Muscle layer of colon (tissue), 2 donors: ENCODE results near the gene INSYN2B.

Source experiments
- H3K27ac ChIP-seq: one replicate; pipeline ENCODE4 v1.7.0; 2013; ENCODE audit warnings: low read depth, mild to moderate bottlenecking, low read length, moderate library complexity
- H3K27me3 ChIP-seq, 2 donors: one replicate each; pipeline ENCODE4 v1.7.0; 2013; ENCODE audit warnings: low read length in 2 of 2, mild to moderate bottlenecking in 2 of 2; ENCODE audit not compliant: insufficient read depth in 2 of 2, control insufficient read depth in 1 of 2
- H3K36me3 ChIP-seq: one replicate; pipeline ENCODE4 v1.7.0; 2013; ENCODE audit warnings: mild to moderate bottlenecking, low read length; ENCODE audit not compliant: insufficient read depth
- H3K4me1 ChIP-seq: one replicate; pipeline ENCODE4 v1.7.0; 2013; ENCODE audit warnings: mild to moderate bottlenecking, low read length; ENCODE audit not compliant: insufficient read depth
- H3K4me3 ChIP-seq, 2 donors: one replicate each; pipeline ENCODE4 v1.7.0; 2013; ENCODE audit warnings: low read length in 2 of 2, low read depth in 1 of 2, mild to moderate bottlenecking in 1 of 2, moderate library complexity in 1 of 2
- H3K9ac ChIP-seq: one replicate; pipeline ENCODE4 v1.7.0; 2013; ENCODE audit warnings: low read length
- H3K9me3 ChIP-seq: one replicate; pipeline ENCODE4 v1.7.0; 2013; ENCODE audit warnings: mild to moderate bottlenecking, low read length
- donor health status: abdominal sarcoma.
- donor health status: Adenocarcinoma of cecum.

Gene INSYN2B

GRCh38 chr5:169923988-169924387 lies 56.3 kb downstream of the INSYN2B start:
- Histone ChIP-seq H3K4me3 (no peak overlapping the region), H3K9ac (no peak overlapping the region), H3K27ac (no peak overlapping the region), H3K9me3 (no peaks in the 10 kb centered on the region), H3K4me1 (no peaks in the 10 kb centered on the region), H3K36me3 (no peaks in the 10 kb centered on the region), H3K27me3 (no peaks in the 10 kb centered on the region)

- Histone ChIP-seq H3K4me1 (no peaks in the 10 kb centered on the region), H3K9ac (no peak overlapping the region), H3K9me3 (no peaks in the 10 kb centered on the region), H3K36me3 (no peaks in the 10 kb centered on the region), H3K4me3 (no peak overlapping the region), H3K27ac (no peak overlapping the region), H3K27me3 (no peaks in the 10 kb centered on the region)
These were observed 57.8 kb downstream of the INSYN2B start for GRCh38 chr5:169922474-169922873.

- Histone ChIP-seq H3K36me3 (no peaks in the 10 kb centered on the region), H3K9me3 (no peaks in the 10 kb centered on the region), H3K4me3 (no peak overlapping the region), H3K9ac (no peak overlapping the region), H3K27me3 (no peaks in the 10 kb centered on the region), H3K4me1 (no peaks in the 10 kb centered on the region), H3K27ac (no peak overlapping the region)
These were observed 58.3 kb downstream of the INSYN2B start for GRCh38 chr5:169921949-169922348.

- Histone ChIP-seq H3K36me3 (no peaks in the 10 kb centered on the region), H3K4me1 (no peaks in the 10 kb centered on the region), H3K27me3 (no peaks in the 10 kb centered on the region), H3K4me3 (no peak overlapping the region), H3K27ac (no peak overlapping the region), H3K9ac (no peak overlapping the region), H3K9me3 (no peaks in the 10 kb centered on the region)
These were observed 58.9 kb downstream of the INSYN2B start for GRCh38 chr5:169921384-169921783.

- Histone ChIP-seq H3K27ac (no peak overlapping the region), H3K4me3 (no peak overlapping the region), H3K4me1 (no peaks in the 10 kb centered on the region)
These were observed 59.8 kb downstream of the INSYN2B start for GRCh38 chr5:169920474-169920873.

GRCh38 chr5:169918228-169918627 lies 62.1 kb downstream of the INSYN2B start:
- H3K27ac ChIP-seq = no peak overlapping the region
- H3K4me1 ChIP-seq = no peaks in the 10 kb centered on the region
- no peaks in the 10 kb centered on the region for H3K27me3 ChIP-seq
- no peak overlapping the region for H3K4me3 ChIP-seq
- H3K36me3 ChIP-seq = no peaks in the 10 kb centered on the region
- H3K9ac ChIP-seq = no peak overlapping the region
- no peaks in the 10 kb centered on the region for H3K9me3 ChIP-seq

More at GRCh38 chr5:169920474-169920873, 59.8 kb downstream of the INSYN2B start:
- Histone ChIP-seq H3K9ac (no peak overlapping the region), H3K36me3 (no peaks in the 10 kb centered on the region), H3K9me3 (no peaks in the 10 kb centered on the region), H3K27me3 (no peaks in the 10 kb centered on the region)

GRCh38 chr5:169917500-169917899 lies 62.8 kb downstream of the INSYN2B start:
- Histone ChIP-seq H3K9ac (no peak overlapping the region), H3K27ac (no peak overlapping the region), H3K4me3 (no peak overlapping the region), H3K36me3 (no peaks in the 10 kb centered on the region), H3K27me3 (no peaks in the 10 kb centered on the region), H3K4me1 (no peaks in the 10 kb centered on the region), H3K9me3 (no peaks in the 10 kb centered on the region)

- Histone ChIP-seq H3K4me3 (no peak overlapping the region), H3K27me3 (no peaks in the 10 kb centered on the region), H3K9me3 (no peaks in the 10 kb centered on the region), H3K4me1 (no peaks in the 10 kb centered on the region), H3K9ac (no peak overlapping the region), H3K36me3 (no peaks in the 10 kb centered on the region), H3K27ac (no peak overlapping the region)
These were observed 65.5 kb downstream of the INSYN2B start for GRCh38 chr5:169914766-169915165.

GRCh38 chr5:169913479-169913878 lies 66.8 kb downstream of the INSYN2B start:
- Histone ChIP-seq H3K27me3 (no peaks in the 10 kb centered on the region), H3K4me1 (no peaks in the 10 kb centered on the region), H3K4me3 (no peak overlapping the region), H3K36me3 (no peaks in the 10 kb centered on the region), H3K9me3 (no peaks in the 10 kb centered on the region), H3K27ac (no peak overlapping the region), H3K9ac (no peak overlapping the region)

- H3K27me3 ChIP-seq = no peaks in the 10 kb centered on the region
- no peaks in the 10 kb centered on the region for H3K9me3 ChIP-seq
- H3K4me1 ChIP-seq = no peaks in the 10 kb centered on the region
- H3K4me3 ChIP-seq = no peak overlapping the region
- H3K36me3 ChIP-seq = no peaks in the 10 kb centered on the region
- no peak overlapping the region for H3K27ac ChIP-seq
- no peak overlapping the region for H3K9ac ChIP-seq
These were observed 68.7 kb downstream of the INSYN2B start for GRCh38 chr5:169911448-169912212.

- Histone ChIP-seq H3K36me3 (no peaks in the 10 kb centered on the region), H3K27me3 (no peaks in the 10 kb centered on the region), H3K9me3 (no peaks in the 10 kb centered on the region), H3K4me1 (no peaks in the 10 kb centered on the region), H3K9ac (no peak overlapping the region), H3K4me3 (no peak overlapping the region), H3K27ac (no peak overlapping the region)
These were observed 69.9 kb downstream of the INSYN2B start for GRCh38 chr5:169910393-169910792.

- H3K9ac ChIP-seq = no peak overlapping the region
- no peaks in the 10 kb centered on the region for H3K4me1 ChIP-seq
- H3K9me3 ChIP-seq = no peaks in the 10 kb centered on the region
- H3K27me3 ChIP-seq = no peaks in the 10 kb centered on the region
- no peak overlapping the region for H3K27ac ChIP-seq
- H3K4me3 ChIP-seq = no peak overlapping the region
- no peaks in the 10 kb centered on the region for H3K36me3 ChIP-seq
These were observed 70.3 kb downstream of the INSYN2B start for GRCh38 chr5:169909945-169910344.
